ENCODE results near the gene CBFA2T3.

DNA sequence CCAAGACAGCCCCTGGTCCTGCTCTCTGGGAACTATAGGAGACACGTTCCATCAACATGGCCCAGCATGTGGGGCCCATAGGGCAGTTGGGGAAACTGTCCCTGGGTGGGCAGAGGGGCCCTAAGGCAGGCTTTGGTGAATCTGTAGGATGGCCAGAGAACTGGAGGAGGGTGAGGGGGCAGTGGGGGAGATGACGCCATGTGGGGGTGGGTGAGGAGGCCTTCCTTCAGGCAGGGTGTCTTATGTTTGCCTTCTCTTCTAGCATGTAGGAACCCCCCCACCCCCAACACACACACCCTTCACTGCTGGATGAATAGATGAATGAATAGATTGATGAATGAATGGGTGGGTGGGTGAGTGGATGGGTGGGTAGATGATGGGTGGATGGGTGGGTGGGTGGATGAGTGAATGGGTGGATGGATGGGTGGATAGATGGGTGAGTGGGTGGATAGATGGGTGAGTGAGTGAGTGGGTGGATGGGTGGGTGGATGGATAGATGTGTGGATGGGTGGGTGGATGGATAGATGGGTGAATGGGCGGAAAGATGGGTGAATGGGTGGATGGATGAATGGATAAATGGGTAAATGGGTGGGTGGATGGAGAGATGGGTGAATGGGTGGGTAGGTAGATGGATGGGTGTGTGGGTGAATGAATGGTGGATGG, 2.5 kb upstream of the CBFA2T3 start:
- TF ChIP-seq, protein P1, sequence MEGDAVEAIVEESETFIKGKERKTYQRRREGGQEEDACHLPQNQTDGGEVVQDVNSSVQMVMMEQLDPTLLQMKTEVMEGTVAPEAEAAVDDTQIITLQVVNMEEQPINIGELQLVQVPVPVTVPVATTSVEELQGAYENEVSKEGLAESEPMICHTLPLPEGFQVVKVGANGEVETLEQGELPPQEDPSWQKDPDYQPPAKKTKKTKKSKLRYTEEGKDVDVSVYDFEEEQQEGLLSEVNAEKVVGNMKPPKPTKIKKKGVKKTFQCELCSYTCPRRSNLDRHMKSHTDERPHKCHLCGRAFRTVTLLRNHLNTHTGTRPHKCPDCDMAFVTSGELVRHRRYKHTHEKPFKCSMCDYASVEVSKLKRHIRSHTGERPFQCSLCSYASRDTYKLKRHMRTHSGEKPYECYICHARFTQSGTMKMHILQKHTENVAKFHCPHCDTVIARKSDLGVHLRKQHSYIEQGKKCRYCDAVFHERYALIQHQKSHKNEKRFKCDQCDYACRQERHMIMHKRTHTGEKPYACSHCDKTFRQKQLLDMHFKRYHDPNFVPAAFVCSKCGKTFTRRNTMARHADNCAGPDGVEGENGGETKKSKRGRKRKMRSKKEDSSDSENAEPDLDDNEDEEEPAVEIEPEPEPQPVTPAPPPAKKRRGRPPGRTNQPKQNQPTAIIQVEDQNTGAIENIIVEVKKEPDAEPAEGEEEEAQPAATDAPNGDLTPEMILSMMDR (IDR thresholded peaks at IDR 0.05), result no peak
- no peak for TF ChIP-seq EP300 (IDR thresholded peaks at IDR 0.05)
